G401 (cell line): ENCODE results near the gene NOC4L. TPM values are rescaled to one million over a fixed set of nuclear protein-coding genes. Genes with fewer than 3 reads are reported as not detected.

Experiments used
- DNase-seq: peaks from one replicate; pipeline ENCODE4 v3.0.0-alpha.2; 2015; ENCODE audit warnings: low spot score
- in situ Hi-C: cut with HindIII; loops from 2 replicates; pipeline ENCODE4 v1.10.0; 2016; ENCODE audit warnings: low sequenced_read_pairs, mixed read lengths
- total RNA-seq: library from RNA; depleted of rRNA; stranded (reverse); fragments of >200 nt; shearing (Covaris generic); gene quantifications from 2 replicates; pipeline ENCODE4 v1.2.3, GENCODE V29; 2014

Gene NOC4L
- total RNA-seq, 1 experiment from 2014 or later = 40.0 TPM

DNA sequence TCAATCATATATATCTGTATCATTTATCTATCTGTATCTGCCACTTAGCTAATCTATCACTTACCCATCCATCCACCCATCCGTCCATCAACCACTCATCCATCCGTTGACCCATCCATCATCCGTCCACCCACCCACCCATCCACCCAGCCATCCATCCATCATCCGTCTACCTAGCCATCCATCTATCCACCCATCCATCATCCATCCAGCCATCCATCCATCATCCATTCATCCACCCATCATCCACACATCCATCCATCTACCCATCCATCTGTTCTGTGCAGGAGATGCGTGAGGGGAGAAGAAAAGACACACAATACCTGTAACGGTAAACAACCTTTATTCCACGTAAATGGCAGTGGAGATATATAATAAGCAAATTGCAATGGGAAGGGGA lies 20.2 kb downstream of the NOC4L start:
- no peak for DNase-seq
- in situ Hi-C loops = no loop called here

DNA sequence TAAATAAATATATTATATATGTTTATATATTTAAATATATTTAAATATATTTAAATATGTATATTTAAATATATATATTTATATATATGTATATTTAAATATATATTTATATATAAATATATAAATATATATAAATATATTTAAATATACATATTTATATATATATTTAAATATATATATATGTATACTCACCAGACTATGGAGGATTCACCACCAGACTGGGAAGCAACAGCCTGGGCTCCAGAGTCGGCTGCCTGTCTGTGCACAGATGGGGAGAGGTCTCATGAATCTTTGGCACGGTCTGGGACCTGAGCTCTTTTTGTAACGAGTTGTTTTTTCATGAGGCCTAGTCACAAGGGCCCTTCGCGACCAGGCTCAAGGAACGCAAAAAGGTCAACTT lies 21.3 kb downstream of the NOC4L start:
- DNase-seq = no peak
- in situ Hi-C loops = no loop called here

DNA sequence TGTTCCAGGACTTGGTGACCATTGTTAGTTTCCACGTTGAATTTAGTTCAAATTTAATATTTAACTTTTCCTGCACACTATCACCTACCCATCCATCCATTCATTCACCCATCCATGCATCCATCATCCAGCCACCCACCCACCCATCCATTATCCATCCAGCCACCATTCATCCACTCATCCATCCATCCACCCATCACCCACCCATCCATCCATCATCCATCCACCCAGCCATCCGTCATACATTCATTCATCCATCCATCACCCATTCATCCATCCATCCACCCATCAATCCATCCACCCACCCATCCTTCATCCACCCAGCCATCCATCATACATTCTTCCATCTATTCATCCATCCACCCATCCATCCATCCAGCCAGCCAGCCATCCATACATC lies 21.8 kb downstream of the NOC4L start:
- in situ Hi-C loops = no loop called here
- DNase-seq = no peak

DNA sequence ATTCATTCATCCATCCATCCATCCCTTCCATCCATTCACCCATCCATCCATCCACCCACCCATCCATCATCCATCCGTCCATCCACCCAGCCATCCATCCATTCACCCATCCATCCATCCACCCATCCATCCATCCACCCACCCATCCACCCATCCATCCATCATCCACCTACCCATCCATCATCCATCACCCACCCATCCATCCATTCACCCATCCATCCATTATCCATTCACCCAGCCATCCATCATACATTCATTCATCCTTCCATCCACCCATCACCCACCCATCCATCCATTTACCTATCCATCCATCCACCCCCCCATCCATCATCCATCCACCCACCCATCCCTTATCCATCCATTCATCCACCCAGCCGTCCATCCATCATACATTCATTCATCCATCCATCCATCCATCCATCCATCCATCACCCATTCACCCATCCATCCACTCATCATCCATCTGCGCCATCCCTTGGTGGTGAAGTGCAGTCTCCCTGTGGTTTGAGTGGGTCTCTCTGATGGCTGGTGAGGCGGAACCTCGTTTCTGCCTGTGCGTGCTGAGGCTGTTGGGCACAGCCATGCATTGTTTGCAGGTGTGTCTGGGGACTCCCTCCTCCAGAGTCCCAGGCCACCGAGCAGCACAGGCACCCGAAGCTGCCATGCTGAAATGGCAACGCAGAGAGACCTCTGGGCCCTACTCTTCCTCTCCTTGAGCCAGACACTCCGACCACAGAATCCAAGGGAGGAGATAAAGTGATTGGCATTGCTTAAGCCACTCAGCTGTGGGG lies 22.7 kb downstream of the NOC4L start:
- DNase-seq = no peak
- in situ Hi-C loops = no loop called here

DNA sequence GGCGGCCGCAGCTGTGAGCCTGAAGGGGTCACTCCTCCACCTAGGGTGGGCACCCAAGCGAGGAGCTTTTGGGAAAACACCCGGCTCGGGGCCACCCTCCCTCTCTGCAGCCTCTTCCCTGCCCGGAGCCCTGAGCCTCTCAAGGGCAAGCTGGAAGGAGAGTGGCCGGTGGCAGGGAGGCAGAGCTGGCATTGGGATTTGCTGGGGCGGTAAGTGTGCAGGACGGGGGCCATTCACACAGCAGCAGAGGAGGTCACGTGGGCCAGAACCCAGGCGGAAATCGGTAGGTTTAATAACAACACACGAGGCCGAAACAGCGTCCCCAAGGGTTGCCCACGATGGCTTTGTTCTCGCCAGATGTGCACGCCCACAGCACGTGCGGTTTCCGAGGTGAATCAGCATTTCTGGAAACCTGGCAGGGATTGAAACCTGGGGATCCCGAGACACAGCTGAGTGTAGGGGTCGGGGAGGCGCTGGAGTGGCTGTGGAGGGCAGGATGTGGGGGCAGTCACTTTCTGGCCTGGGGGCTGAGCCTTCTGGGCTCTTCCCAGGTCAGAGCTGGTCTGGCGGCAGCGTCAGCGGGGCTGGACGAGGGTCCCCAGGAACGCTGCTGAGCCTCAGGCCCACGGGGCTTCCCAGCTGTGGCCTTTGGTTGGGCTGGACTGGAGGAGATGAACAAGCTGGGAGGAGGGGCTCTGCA lies 23.5 kb downstream of the NOC4L start:
- DNase-seq = no peak
- in situ Hi-C loops = no loop called here

DNA sequence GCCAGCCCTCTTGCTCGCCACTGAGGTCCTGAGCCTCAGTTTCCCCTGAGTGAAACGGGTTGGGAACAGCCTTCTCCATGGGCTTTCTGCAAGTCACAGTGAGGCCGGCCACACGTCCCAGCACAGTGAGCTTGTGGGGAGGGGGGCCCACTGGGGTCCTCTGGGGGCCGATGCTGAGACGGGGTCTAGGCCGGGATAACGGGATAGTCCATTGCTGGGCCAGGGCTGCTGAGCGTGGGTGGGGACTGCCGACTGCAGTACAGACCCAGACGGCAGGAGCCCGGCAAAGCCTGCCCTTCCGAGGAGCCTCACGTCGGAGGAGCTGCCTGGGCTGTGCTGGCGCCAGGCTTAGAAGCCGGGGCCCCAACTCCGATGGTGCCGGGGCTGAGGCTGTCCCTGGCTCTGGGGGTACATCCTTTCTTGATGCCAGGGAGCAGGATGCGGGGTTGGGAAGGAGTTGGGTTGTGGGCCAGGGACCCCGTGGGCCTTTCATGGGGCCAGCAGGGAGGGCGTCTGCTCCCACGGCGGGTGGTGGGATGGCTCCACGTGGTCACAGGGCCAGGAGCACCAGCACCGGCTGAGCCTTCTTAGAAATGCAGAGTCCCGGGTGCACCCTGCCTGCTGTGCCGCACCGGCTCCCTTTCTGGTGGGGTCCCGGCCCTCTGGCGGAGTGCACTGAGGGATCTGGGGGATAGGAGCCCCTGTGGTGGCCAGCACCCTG lies 24.2 kb downstream of the NOC4L start:
- no peak for DNase-seq
- in situ Hi-C loops = no loop called here

DNA sequence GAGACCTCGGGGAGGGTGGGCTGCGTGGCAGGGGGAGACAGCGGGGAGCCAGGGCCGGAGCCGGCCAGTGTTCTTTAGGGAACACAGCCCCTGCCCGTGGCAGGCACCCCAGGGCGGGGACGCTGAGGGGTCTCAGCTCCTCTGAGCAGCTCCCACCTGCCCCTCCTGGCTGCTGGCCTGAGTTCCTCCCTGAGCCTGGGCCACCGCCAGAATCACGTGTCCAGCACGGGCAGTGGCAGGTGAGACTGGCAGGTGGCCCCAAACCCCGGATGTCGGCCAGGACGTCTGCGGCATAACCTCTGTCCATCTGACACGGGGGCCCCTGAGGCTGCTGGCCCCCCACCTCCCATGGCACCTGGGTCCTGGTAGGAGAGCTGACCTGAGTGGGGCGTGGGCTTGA lies 25.1 kb downstream of the NOC4L start:
- in situ Hi-C loops = no loop called here

DNA sequence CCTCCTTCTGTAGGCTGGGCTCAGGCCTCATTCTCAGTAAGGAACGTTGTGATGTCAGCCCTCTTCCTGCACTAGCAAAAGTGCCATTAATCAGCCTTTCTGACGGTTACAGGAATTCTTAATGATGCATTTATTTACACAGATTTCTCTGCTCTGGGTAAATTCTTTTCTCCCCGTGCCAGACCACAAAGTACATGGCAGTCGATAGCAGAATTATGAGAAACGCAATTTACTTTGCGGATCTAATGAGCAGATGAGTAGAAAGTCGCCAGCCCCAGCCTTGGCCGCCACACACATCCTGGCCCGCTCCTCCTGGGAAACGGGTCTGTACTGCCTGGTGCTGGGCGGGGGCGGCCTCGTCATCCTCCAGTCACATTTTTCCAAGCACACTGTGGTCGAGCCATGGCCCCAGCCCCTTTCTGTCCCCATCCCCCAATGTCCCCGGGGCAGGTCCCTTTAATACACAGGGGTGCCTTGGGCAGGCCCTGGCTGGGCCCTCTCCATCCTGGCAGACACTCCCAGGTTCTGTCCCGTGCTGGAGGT lies 25.9 kb downstream of the NOC4L start:
- in situ Hi-C loops = no loop called here
- no peak for DNase-seq

More for the DNA sequence above, 25.1 kb downstream of the NOC4L start:
- no peak for DNase-seq

DNA sequence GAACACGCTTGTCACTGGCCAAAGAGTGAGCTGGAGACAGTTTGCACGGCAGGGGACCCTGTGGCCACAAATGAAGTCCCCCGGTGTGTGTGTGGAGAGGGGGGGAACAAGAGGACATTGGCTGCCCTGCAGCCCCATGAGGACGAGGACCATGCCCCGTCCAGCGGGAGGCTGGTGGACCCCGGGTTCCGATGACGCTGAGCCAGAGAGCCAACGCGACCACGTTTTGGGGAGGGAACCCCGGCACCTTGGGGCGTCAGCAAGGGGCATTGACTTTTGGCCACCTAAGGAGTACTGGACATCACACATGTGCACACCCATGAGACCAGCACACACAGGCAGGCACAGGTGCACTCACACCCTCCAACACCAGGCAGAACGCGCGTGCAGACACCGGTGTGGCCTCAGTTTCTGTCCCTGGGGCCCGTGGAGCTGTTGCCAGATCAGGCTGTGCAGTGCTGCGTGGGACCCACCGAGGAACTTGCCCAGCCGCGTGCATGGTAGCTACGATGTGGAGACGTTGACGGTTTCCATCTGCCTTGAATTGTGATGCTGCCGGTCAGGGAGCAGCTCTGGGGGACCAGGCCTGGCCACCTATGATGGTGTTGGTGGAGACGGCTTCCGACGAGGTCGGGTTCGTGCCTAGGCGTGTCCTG lies 26.5 kb downstream of the NOC4L start:
- DNase-seq = no peak
- in situ Hi-C loops = no loop called here

DNA sequence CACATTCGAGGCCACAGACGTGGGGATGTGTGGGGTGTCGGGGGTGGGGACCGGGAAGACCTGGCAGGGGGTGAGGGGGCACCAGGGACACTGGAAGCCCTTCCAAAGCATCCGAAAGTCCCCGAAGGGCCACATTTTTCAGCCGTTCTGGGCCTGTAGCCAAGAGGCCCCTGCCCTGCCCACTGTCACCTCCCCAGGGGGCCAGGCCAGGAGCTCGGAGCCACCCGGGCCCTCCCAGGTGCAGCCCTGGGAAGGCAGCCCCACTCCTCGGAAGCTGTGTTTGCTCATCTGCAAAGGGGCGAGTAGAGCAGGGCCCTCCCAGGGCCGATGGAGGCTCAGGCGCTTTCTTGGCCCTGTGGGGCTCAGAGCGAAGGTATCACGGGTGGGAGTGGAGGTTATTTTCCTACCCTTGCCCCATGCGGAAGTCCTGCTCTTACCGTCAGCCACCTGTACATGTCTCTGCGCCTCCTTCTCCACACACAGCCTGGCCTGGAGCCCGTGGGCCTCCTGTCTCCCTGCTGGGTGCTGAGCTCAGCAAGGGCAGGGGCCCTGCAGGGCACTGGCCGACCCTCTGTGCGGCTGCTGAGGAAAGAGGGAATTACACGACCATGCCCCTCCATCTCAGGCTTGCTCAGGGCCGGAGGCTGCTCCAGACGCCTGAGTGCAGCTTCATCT lies 27.2 kb downstream of the NOC4L start:
- in situ Hi-C loops = no loop called here
- no peak for DNase-seq

DNA sequence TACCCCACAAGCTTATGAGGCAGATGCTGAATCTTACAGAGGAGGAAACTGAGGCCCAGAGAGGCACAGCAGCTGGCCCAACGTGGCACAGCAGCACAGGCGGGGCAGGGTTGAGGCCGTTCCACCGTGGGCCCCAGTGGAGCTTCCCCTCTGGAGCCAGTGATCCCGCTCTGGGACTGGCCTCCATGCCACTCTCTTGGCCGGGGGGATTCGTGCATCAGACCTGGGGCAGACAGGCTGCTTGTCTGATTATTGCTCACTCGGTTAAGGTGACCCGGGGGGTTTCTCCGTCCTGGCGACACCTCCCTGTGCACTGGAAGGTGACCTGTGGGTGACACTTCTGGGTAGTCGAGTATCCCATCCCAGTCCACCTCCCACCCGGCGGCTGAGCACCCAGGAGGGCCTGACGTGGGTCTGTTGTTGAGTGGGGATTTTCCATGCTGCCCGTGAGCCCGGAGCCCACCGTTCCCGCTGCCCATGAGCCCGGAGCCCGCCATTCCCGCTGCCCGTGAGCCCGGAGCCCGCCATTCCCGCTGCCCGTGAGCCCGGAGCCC lies 27.8 kb downstream of the NOC4L start:
- in situ Hi-C loops = no loop called here
- DNase-seq = no peak

DNA sequence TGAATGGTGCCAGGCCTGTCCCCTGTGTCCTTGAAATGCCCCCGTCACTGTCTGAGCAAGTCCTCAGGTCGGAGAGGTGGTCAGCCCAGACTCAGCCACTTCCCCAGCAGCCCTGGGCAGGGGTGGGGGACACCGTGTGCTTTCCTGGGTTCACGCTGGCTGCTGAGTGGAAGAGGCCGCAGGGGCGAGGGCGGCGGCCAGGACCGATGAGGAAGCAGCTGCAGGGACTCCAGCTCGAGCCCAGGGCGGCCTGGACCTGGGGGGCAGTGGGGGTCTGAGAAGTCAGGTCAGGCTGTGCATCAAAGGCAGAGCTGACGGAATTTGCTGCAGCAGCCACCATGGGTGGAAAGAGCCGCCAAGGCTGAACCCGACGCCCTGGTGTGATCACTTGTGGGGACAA lies 28.4 kb downstream of the NOC4L start:
- in situ Hi-C loops = no loop called here
- DNase-seq = no peak

DNA sequence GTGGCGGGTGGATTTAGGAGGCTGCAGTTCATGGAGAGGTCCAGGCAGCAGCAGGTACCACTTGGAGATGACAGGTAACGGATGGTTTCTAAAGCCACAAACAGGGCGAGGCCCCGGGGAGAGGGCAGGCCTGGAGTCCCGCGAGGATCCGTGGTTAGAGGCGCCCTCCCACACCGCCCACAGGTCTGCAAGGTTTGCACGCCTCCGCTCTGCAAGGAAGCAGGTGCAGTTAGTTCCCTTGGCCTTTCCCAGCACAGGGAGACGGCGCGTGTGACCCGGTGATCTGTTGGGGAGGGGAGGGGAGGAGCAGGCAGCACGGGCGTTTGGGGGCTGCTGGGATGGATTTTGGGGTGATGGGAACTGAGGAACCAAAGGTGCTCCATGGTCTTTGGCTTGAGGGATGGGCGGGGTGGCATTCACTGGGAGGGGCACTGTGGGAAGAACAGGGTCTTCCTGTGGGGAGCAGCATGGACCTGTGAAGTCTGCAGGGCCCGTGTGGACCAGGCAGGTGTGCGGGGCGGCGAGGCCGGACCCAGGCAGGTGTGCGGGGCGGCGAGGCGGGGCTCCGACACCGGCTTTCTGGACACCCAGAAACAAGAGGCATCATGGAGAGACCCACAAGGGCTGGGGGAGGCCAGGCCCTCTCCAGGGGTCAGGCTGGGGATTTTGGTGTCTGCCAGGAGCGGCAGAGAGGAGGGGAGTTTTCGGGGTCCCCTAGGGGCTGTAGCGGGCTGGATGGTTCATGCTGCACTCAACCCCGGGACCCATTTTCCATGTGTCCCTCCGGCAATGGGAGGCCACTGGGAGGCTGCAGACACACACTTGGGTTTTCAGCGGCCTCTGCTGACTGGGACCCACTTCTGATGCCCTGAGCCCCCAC lies 29.1 kb downstream of the NOC4L start:
- in situ Hi-C loops = no loop called here
- DNase-seq = no peak

DNA sequence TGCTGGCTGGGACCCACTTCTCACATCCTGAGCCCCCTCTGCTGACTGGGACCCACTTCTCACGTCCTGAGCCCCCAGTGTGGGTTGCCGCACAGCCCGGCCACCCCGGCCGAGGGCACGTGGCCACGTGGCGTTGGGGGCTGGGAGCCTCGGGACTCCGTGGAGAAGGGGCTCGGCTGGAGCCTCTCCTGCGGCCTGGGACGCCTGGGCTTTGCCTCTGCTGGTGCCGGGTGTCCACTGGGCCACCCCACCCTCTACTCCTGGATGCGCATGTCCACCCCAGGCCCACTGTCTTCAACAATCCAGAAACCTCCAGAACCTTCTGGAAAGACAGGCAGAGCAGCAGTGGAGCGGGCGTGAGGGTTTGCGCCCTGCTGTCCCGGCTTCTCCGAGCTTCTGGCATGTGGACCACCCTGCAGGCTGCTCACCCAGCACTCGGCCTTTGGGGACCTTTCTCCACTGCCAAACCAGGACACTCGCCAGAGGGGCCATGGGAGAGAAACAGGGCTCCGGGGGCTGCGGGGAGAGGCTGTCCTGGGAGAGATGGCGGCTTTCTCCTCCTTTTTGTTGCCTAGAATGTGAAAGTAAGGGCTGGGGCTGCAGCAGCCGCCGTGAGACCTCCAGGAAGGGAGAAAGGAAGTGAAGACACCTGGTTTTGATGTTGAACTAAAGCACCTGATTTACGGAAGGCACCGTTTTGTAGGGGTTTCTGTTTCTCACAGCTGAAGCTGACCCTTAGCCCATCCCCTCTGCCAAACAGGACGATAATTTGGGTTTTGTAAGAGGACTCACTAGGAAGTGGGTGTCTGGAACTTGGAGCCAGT lies 30.0 kb downstream of the NOC4L start:
- no peak for DNase-seq
- in situ Hi-C loops = no loop called here

DNA sequence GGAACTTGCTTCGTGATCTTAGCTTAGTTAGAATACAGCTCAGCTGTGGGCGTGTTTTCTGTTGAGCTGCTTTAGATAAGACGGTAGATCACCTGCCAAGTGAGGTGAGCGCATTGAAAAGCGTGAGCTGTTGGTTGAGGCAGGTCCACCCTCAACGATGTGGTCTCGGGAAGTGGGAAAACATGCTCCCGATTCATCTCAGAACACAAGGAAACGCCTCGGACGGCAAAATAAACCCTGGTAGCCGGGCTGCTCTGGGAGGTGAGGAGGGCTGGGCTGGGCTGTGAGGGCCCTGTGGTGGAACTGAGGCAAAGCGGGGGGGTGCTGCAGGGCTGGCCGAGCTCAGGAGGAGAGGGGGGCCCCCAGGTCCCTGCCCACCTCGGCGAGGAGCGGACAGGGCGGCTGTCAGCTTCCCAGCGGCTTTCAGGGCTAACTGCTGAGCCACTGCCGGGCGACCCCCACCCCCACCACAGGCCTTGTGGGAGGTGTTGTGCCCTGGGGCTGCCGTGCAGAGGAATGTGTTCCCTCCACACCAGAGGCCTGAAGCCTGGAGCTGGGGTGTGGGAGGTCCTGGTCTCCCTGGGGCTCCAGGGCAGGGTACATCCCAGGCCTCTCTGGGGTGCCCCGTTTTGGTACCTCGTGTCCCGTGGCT lies 30.7 kb downstream of the NOC4L start:
- in situ Hi-C loops = no loop called here

More for the DNA sequence above, 30.7 kb downstream of the NOC4L start:
- DNase-seq = no peak
